Transverse colon (tissue), 3 donors: ENCODE measurements around the gene SEC22C.

Experiments
- CTCF ChIP-seq, 5 experiments: fragments of 200-600 bp in 3 of 5; fragments of 450-650 bp in 2 of 5; sonication (generic) in 3 of 5; IDR thresholded peaks; 1 replicate in 2 of 5; 2 replicates in 3 of 5; pipeline ENCODE4 v1.5.1; 2016 to 2017; ENCODE audit warnings: antibody characterized with exemption in 5 of 5, inconsistent platforms in 3 of 5, mild to moderate bottlenecking in 2 of 5, moderate library complexity in 1 of 5
- EP300 ChIP-seq: sonication (generic); formaldehyde crosslinking; IDR thresholded peaks from one replicate; pipeline ENCODE4 v1.6.1; 2017; ENCODE audit warnings: antibody characterized with exemption, low read depth
- POLR2A ChIP-seq: fragments of 450-650 bp; IDR thresholded peaks from one replicate; pipeline ENCODE4 v1.6.1; 2016; ENCODE audit warnings: antibody characterized with exemption, mild to moderate bottlenecking, moderate library complexity

DNA sequence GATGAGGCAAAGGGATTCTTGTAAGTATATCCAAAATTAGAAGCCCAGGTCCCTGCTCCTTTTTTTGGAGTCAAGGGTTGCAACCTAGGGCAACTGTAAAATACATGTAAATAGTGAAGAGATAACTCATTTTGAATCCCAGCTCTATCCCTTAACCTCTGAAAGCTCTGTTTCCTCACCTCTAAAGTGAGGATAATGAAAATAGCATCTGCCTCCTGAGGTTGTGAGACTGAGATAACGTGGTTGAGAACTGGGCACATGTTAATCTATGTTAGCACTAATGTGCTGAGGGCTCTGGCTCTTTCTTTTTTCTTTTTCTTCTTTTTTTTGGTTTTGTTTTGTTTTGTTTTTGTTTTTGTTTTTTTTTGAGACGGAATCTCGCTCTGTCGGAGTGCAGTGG is 13.9 kb upstream of the SEC22C start:
- no peak for TF ChIP-seq EP300
- no peak for TF ChIP-seq CTCF (IDR thresholded peaks at IDR 0.05)
- no peak for TF ChIP-seq POLR2A
